Fibroblast of skin of right biceps (primary cell): Measurements from ENCODE around the gene RNF144B.
"Not testable (repeated sequence)": the region's sequence is repeated elsewhere in the genome, so short reads cannot be mapped to it uniquely, and the experiment has no call there.

Experiments used
- DNase-seq: peaks from one replicate; pipeline ENCODE4 v3.0.0-alpha.2; 2013

RNF144B gene

DNA sequence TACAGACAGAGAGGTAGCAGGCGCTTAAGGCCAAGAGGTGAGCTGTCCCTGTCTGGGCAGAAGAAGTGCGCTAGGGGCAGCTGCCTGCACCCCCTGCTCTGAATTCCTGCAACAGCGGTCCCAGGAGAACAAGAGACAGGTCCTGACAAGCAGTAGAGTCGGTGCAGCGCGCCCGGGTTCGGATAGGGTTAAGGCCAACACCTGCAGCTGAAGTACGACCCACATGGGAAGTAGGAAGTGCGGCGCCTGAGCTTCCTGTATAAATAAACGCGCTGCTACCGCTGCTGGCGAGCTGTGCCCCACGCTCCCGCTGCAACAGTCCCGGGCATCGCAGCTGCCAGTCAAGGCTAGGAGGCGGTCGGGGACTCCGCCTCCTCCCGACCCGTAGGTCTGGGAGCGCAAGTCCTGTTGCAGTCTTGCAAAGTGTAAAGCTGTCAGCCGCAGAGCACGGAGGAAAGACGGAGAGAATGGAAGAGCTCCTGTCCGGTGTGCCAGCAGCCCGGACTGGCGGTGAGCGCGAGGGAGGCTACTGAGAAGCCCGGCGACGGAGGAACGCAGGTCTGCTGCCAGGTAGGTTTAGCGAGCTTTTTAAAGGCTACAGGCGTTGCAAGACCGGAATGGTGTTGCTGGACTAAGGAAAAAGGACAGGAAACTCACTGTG is at the start of gene RNF144B:
Gene RNF144B (plus strand): TSS at position 290 of the 661 bp plus-strand sequence. CDS start 12,185 bp downstream, outside the sequence.
- DNase-seq: peak; percentile 64

DNA sequence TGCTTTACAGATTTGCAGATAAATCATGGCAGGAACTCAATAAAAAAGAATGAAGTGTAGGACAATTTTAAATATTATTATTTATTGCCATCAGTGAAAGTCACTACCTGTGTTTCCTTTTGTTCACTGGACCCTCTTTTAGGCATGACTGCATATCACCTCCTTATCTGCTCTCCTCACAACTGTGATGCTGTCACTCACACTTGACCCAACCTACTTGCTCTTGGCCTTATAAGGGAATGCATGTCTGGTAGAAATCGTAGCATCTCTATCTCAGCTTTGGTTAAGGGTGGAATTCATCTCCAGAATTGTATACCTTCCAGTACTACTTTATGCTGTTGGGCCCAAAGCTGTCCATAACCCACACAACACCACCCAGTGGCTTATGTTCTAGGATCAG is 47.6 kb upstream of the RNF144B start:
- no peak for DNase-seq

GRCh38 chr6:18340781-18341551 is 46.2 kb upstream of the RNF144B start:
- DNase-seq: no peak

DNA sequence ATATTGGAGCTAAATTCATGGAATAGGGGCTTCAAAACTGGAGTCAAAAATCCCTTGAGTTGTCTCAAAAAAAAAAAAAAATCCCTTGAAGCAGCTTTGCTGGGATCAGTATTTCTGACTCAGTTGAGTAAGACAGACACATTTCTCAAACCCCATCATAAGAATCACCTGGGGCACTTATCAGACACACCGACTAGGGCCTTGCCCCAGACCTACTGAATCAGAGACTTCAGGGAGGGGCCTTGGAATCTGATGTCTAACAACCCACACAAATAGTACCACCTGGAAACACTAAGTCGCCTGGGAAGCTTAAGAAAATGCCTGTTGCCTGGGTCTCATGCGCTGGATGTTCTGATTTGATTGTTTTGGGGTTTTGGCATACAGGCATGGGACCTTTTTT is 44.9 kb upstream of the RNF144B start:
- DNase-seq: no peak

- DNase-seq: peak; percentile 83
These were observed 43.4 kb upstream of the RNF144B start for GRCh38 chr6:18343741-18344140.

DNA sequence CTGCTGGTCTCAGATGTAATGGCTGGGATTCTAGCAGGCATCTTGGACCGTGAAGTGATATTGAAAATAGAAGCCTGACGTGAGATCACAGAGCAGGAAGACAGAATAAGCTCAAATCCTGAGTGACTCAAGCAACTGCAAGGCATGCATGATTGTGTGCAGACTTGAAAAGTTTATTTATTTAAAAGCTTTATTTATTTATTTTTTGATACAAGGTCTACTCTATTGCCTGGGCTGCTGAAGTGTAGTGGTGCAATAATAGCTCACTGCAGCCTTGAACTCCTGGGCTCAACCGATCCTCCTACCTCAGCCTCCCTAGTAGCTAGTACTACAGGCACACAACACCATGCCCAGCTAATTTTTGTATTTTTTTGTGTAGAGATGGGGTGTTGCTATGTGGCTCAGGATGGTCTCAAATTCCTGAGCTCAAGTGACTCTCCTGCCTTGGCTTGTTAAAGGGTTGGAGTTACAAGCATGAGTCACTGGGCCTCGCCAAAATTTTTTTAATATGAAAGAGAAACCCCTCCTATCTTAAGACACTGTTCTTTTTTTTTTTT is 40.1 kb upstream of the RNF144B start:
- peak; percentile 67 for DNase-seq

DNA sequence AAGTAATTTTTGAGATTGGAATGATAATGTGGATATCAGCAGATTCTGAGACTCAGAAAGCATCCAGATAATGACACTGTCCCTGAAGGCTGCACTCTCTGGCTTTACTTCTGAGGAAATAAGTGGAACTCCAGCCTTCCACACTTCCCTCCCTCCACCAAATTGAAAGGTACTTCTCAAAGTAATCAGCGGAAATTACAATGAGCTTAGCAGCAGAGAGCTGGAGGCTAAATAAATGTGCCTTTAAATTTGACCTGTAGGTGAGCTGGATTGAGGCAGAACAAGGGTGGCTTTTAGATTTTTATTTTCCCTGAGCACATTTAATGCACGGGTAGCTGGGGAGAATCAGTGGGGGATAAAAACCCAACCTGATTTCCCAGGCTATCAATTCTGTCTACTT is 39.3 kb upstream of the RNF144B start:
- no peak for DNase-seq

DNA sequence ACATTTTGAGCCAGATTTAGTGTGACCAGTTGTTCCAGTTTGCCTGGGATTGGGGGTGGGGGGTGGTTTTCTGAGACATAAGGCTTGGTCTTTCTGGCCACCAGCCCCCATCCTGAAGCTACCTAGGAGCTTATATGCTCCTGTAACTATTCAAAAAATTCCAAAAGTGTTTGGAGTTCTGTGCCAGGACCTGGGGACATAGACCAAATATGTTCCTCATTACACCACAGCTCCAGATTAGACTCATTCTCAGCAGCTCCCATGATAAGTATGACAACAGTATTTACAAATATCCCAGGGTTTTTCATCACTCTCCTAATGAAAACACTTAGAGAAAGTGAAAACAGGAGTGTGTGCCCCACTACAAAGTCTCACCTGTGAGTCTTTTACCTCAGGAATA is 37.8 kb upstream of the RNF144B start:
- peak; percentile 32 for DNase-seq

GRCh38 chr6:18350271-18350670 is 36.9 kb upstream of the RNF144B start:
- peak; percentile 22 for DNase-seq

GRCh38 chr6:18350712-18351111 is 36.4 kb upstream of the RNF144B start:
- no peak for DNase-seq

- DNase-seq: peak; percentile 34
These were observed 35.1 kb upstream of the RNF144B start for GRCh38 chr6:18352001-18352400.

DNA sequence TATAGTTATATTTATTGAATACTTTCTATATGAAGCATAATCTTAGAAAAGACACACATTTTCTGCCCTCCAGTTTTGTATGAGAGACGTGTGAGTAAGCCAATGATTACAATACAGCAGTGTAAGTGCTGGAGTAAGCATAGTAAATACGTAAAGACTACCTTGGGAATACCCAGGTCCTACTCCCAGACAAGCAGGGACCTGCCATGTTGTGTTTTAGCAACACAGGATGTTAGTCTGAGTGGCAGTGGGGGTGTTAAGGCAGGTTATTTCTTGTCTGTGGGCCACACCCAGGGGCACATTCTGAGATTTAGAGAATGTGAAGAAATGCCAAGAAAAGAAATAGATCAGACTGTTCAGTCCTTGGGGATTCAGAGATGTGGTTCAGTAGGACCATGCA is 34.3 kb upstream of the RNF144B start:
- DNase-seq: no peak

DNA sequence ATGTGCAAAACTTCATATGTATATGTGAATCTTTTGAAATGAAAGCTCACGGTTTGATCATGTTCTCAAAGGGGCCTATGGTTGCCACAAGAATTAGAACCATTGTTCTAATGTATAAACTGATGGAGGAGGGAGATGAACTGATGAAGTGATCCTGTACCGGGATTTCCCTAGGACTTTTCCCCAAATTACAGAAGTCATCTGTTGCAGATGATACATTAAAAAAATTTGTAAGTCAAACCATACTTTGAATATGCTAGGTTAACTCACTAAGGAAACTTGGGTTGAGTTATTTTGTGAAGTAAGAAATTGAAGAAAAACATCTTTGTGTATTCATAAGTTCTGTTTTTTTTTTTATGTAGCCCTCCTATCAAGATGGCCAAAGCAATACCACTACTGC is 33.9 kb upstream of the RNF144B start:
- no peak for DNase-seq

DNA sequence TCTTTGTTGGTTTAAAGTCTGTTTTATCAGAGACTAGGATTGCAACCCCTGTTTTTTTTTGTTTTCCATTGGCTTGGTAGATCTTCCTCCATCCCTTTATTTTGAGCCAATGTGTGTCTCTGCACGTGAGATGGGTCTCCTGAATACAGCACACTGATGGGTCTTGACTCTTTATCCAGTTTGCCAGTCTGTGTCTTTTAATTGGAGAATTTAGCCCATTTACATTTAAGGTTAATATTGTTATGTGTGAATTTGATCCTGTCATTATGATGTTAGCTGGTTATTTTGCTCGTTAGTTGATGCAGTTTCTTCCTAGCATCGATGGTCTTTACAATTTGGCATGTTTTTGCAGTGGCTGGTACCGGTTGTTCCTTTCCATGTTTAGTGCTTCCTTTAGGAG is 29.6 kb upstream of the RNF144B start:
- DNase-seq: not testable (repeated sequence)

GRCh38 chr6:18359237-18359885 is 27.8 kb upstream of the RNF144B start:
- no peak for DNase-seq

DNA sequence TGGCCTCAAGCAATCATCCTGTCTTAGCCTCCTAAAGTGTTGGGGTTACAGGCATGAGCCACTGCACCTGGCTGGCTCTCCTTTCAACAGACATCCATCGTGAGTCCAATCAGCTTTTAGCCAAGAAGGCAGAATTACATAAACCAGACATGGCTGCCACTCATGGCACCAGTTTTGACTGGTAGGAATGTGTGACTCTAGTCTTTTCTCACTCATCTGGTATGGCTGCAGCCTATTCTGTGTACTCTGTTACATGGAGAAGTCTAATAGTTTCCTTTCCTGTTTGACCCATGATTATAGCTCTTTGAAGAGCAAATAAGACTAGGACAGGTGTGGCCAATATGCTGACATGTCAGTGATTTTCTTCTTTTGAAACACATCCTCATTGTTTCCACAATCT is 27.0 kb upstream of the RNF144B start:
- no peak for DNase-seq

DNA sequence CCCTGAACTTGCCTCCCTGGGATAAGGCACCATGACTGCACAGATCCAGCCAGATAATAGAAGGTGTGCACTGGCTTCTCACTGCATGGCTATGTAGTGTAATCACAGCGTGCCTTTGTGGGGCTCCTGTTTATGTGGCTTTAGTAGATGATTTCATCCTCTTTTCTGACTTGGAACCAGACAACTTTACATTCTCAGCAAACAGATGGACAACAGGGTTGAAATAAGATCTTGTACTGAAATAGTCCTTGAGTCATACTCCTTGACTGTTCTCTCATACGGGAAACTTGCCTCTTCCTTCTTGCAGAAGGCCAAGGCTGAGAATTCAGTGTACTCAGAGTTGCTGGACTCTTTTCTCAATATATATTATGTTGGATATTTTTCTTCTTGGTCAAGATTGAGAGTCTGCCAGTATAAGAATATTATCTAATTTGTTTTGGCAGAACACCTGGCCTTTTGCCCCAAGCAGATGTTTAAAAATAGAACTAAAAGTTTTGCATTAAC is 25.0 kb upstream of the RNF144B start:
- peak; percentile 86 for DNase-seq

- no peak for DNase-seq
These were observed 23.4 kb upstream of the RNF144B start for GRCh38 chr6:18363746-18364145.

- not testable (repeated sequence) for DNase-seq
These were observed 22.6 kb upstream of the RNF144B start for GRCh38 chr6:18364561-18364960.

DNA sequence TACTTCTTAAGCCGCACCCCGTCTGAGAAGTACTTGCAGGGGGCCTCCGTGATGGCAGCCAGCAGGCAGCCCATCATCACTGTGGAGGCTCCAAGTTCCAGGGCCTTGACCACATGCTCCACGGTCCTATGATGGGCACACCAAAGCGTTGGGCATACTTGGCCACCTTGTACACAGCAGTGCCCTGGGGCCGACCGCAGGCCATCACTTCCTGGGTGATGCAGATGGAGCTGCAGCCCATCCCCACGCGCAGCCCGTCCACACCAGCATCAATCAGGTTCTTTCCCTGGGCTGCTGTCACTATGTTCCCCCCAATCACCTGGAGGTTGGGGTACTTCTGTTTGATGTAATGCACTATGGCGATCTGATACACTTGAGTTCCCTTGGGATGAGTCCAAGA is 19.8 kb upstream of the RNF144B start:
- DNase-seq: no peak

DNA sequence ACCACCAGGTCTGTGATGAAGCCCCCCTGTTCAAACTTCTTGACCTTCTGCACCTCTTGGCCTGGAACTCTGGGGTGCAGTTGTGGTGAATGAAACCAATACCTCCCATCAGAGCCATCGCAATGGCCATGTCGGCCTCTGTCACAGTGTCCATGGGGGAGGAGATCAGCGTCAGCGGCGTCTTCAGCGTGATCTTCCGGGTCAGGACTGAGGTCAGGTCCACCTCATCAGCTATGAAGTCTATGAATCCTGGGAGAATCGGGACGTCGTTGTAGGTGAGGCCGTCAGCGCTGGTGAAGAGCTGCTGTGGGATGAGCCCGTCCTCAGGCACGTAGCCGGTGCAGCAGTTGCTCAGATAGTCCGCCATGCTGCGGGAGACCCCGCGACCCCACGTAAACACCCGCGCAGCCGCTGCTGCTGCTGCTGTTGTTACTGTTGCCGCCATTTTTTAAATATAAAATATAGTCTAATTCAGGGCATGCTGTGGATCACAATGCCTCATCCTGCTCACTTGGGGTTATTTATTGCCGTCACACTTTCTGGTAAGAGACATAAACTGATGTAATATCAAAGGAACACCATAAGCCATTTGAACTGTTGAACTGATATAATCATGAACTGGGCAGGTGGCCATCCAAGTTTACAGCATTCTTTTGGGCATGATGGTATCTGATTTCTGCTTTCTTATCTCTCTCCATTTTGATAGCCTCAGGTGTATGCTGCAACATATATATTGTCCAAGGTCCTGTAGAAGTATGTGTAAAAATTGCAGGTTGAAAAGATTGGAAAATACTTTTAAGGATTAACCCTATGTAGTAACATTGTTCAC is 18.7 kb upstream of the RNF144B start:
- no peak for DNase-seq

- no peak for DNase-seq
These were observed 16.1 kb upstream of the RNF144B start for GRCh38 chr6:18371010-18371409.

DNA sequence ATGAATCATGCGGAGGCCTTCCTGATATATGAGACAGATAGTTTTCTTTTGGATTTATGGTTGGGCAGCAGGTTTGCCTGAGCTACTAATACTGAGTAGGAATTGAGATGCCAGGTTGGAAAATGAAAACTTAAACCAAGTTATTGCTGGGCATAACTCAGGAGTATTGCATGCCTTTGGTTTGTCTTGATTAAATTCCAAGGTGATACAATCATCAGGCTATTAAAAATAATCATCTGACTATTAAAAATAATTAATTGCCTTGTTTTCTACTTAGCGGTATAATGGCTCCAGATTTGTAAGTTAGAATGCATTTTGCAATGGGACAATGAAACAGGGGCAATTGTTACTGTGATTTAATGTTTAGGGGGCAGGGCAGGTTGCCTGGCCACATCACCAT is 15.5 kb upstream of the RNF144B start:
- no peak for DNase-seq
